AG20443 (cell line): ENCODE measurements around the gene GPR139.

Experiments
- DNase-seq: peaks from one replicate; pipeline ENCODE4 v3.0.0; 2012; ENCODE audit warnings: low spot score, mixed read lengths

Gene GPR139

GRCh38 chr16:20053336-20053735 is 20.4 kb downstream of the GPR139 start:
- no peak for DNase-seq

GRCh38 chr16:20051611-20052010 is 22.1 kb downstream of the GPR139 start:
- no peak for DNase-seq

- no peak for DNase-seq
Measured at GRCh38 chr16:20051147-20051546, 22.5 kb downstream of the GPR139 start.

GRCh38 chr16:20049831-20050230 is 23.9 kb downstream of the GPR139 start:
- DNase-seq = no peak

GRCh38 chr16:20045886-20046285 is 27.8 kb downstream of the GPR139 start:
- no peak for DNase-seq

- no peak for DNase-seq
Measured at GRCh38 chr16:20042848-20043247, 30.8 kb downstream of the GPR139 start.

GRCh38 chr16:20041924-20042596 is 31.6 kb downstream of the GPR139 start:
- DNase-seq = no peak

GRCh38 chr16:20040011-20040410 is 33.7 kb downstream of the GPR139 start:
- DNase-seq = no peak

- no peak for DNase-seq
Measured at GRCh38 chr16:20029611-20030010, 44.1 kb downstream of the GPR139 start.

GRCh38 chr16:20026361-20027072 is 47.2 kb downstream of the GPR139 start:
- no peak for DNase-seq

- DNase-seq = no peak
Measured at GRCh38 chr16:20023190-20023589, 50.5 kb downstream of the GPR139 start.

- DNase-seq = no peak
Measured at GRCh38 chr16:20020976-20021375, 52.7 kb downstream of the GPR139 start.

- DNase-seq = no peak
Measured at GRCh38 chr16:20020083-20020482, 53.6 kb downstream of the GPR139 start.

GRCh38 chr16:20016234-20016633 is 57.5 kb downstream of the GPR139 start:
- DNase-seq = no peak

GRCh38 chr16:20004931-20005330 is 68.8 kb downstream of the GPR139 start:
- DNase-seq = no peak

- DNase-seq = no peak
Measured at GRCh38 chr16:20002936-20003335, 70.8 kb downstream of the GPR139 start.

GRCh38 chr16:20001856-20002707 is 71.6 kb downstream of the GPR139 start:
- DNase-seq = no peak

GRCh38 chr16:19997734-19998133 is 76.0 kb downstream of the GPR139 start:
- no peak for DNase-seq

- no peak for DNase-seq
Measured at GRCh38 chr16:19997264-19997663, 76.4 kb downstream of the GPR139 start.

- DNase-seq = no peak
Measured at GRCh38 chr16:19994466-19995170, 79.1 kb downstream of the GPR139 start.

GRCh38 chr16:19991614-19992013 is 82.1 kb downstream of the GPR139 start:
- DNase-seq = no peak

- no peak for DNase-seq
Measured at GRCh38 chr16:19984135-19984534, 89.6 kb downstream of the GPR139 start.
